ENCODE data around the gene ANAPC2. TPM values are rescaled to one million over a fixed set of nuclear protein-coding genes. Genes with fewer than 3 reads are reported as not detected.

The ANAPC2 gene
- total and polyA plus RNA-seq, 2 of the 4 experiments (the other 2 are of a cell fraction): 9.3 to 29.5 TPM

- Histone ChIP-seq H3K9me1 (ENCODE audit: insufficient read depth, low read length) (peaks cover 4% of the 10 kb centered on the region; the same call in 1 of the 2 replicates), H3K14ac (replicated peaks; ENCODE audit: low read depth, low read length) (no peak within 1 kb of the TSS), H3K27me3 (ENCODE audit: control insufficient read depth, insufficient read depth, low read length) (peaks cover 68% of the 10 kb centered on the region), H3K56ac (ENCODE audit: extremely low read depth, insufficient read depth, low read length) (no peak within 1 kb of the TSS), H2BK15ac (ENCODE audit: low read depth, low read length) (no peak within 1 kb of the TSS), H3K4me1 (ENCODE audit: control insufficient read depth, insufficient read depth, low read length) (no peaks in the 10 kb centered on the region; the same call in 1 of the 2 replicates), H2AFZ (replicated peaks; ENCODE audit: low read length, poor library complexity) (peak within 1 kb of the TSS; percentile 43), H2BK20ac (ENCODE audit: low read depth, low read length) (no peak within 1 kb of the TSS), H4K20me1 (ENCODE audit: insufficient read depth, low read length) (no peaks in the 10 kb centered on the region; the same call in 1 of the 2 replicates), H3K9ac (ENCODE audit: low read depth, low read length) (no peak within 1 kb of the TSS), H3K9me3 (ENCODE audit: control insufficient read depth, insufficient read depth, low read length) (no peaks in the 10 kb centered on the region), H3K4me3 (ENCODE audit: insufficient read depth, low read depth, low read length) (no peak within 1 kb of the TSS), H2AK9ac (replicated peaks; ENCODE audit: low read depth, low read length, poor library complexity) (no peak within 1 kb of the TSS), H4K91ac (ENCODE audit: insufficient read depth, low read depth, low read length) (no peak within 1 kb of the TSS), H3K79me1 (ENCODE audit: low read depth in 1 of 2, low read length in 2 of 2) (no peaks in the 10 kb centered on the region), H2AK5ac (ENCODE audit: low read depth, low read length) (no peak within 1 kb of the TSS), H4K8ac (ENCODE audit: low read depth in 2 of 2, low read length in 2 of 2) (no peak within 1 kb of the TSS), H3K36me3 (ENCODE audit: control insufficient read depth, insufficient read depth, low read length) (no peaks in the 10 kb centered on the region), H4K5ac (ENCODE audit: low read depth, low read length) (no peak within 1 kb of the TSS), H3K18ac (ENCODE audit: low read depth, low read length) (no peak within 1 kb of the TSS), H3K23ac (ENCODE audit: low read depth, low read length) (no peak within 1 kb of the TSS), H3K27ac (ENCODE audit: insufficient read depth, low read length) (no peak within 1 kb of the TSS), H2BK5ac (ENCODE audit: low read depth, low read length, poor library complexity, severe bottlenecking) (no peak within 1 kb of the TSS), H3K4me2 (ENCODE audit: low read depth, low read length) (no peak within 1 kb of the TSS), H2BK120ac (ENCODE audit: low read depth, low read length) (no peak within 1 kb of the TSS), H3K4ac (ENCODE audit: low read depth, low read length) (no peak within 1 kb of the TSS)
- CTCF ChIA-PET: no interaction called here
- WGBS, 2 experiments (ENCODE audit: extremely low coverage in 2 of 2, insufficient read length in 1 of 2): 15% methylated on average over 64 of the region's 104 CpGs; no CpG with 5 or more reads in 1 of the 2 experiments
- intact Hi-C loops (cut with micrococcal nuclease) (no loop called here), dilution Hi-C loops (cut with HindIII; ENCODE audit: low sequenced_read_pairs, unreplicated experiment) (no loop called here), in situ Hi-C loops (cut with MboI; ENCODE audit: low sequenced_read_pairs) (no loop called here)
- no TSS peak for BruUV-seq (replicated peaks)
- TF ChIP-seq MXI1 (IDR thresholded peaks at IDR 0.05; ENCODE audit: borderline replicate concordance, low read depth, low read length) (peak; percentile 97), MAZ (IDR thresholded peaks at IDR 0.05; ENCODE audit: borderline replicate concordance, low read depth, low read length) (peak; percentile 42; the same call in 1 of the 2 replicates), CTCF (conservative IDR thresholded peaks at IDR 0.05; ENCODE audit: low read depth, low read length) (no peak)
- POLR2A ChIA-PET (ENCODE audit: unreplicated experiment): no interaction called here
- peak; percentile 91 for ATAC-seq (ENCODE audit: low read depth)
- DNase-seq: no peak
These were observed 49.5 kb downstream of the ANAPC2 start, which contains the start of gene GRIN1 for GRCh38 chr9:137138722-137139467. TSS of gene GRIN1 (plus strand) at chr9:137139154. CDS start at chr9:137139487, 333 bp downstream.
